Measurements from ENCODE around the gene PRKAR2B. TPM values are rescaled to one million over a fixed set of nuclear protein-coding genes. Genes with fewer than 3 reads are reported as not detected.
A peak's percentile ranks its signal among the peaks of the same experiment; 100 is the strongest.

Gene PRKAR2B
- total and polyA plus RNA-seq, 3 experiments from 2014 or later, result 0.93 to 1.2 (median 1.1) TPM

GRCh38 chr7:107147464-107148393 lies 103.2 kb downstream of the PRKAR2B start:
- CTCF ChIA-PET, result interaction anchor here (0.7 to 3.5 kb wide), 24 partner anchors 9 to 750 kb away, joined by 3 to 27 read pairs (median 4); partner anchors contain the start of genes CCDC71L and HBP1
- no peaks in the 10 kb centered on the region for H3K9me3 Mint-ChIP-seq
- peaks cover 0 to 4% of the 10 kb centered on the region in 2 donors for H3K27me3 Mint-ChIP-seq
- Histone ChIP-seq H3K4me3 (ENCODE audit: low read length) (no peak overlapping the region), H3K27ac (ENCODE audit: low read depth, low read length) (no peak overlapping the region), H3K9me3 (ENCODE audit: low read length) (no peaks in the 10 kb centered on the region), H3K4me1 (ENCODE audit: insufficient read depth, low read length) (no peaks in the 10 kb centered on the region), H3K36me3 (ENCODE audit: insufficient read depth, low read length) (no peaks in the 10 kb centered on the region), H3K27me3 (ENCODE audit: insufficient read depth, low read length, poor library complexity, severe bottlenecking) (no peaks in the 10 kb centered on the region)
- no peak overlapping the region for H3K4me3 Mint-ChIP-seq
- H3K27ac Mint-ChIP-seq, result no peak overlapping the region
- no peaks in the 10 kb centered on the region for H3K36me3 Mint-ChIP-seq
- DNase-seq, result peak in 3 of 5 donors; percentile 29 to 54 (median 39)
- H3K4me1 Mint-ChIP-seq, result peaks cover 0 to 11% (median 4%) of the 10 kb centered on the region in 3 donors
- POLR2A ChIA-PET, result interaction anchor here (2.3 kb wide), 1 partner anchor 20 kb away, joined by 21 read pairs; the partner anchor contains the start of gene HBP1

- H3K9me3 Mint-ChIP-seq, result no peaks in the 10 kb centered on the region
- ChIA-PET CTCF (interaction anchor here (1.1 to 3.5 kb wide), 11 partner anchors 8 to 595 kb away, joined by 3 to 27 read pairs (median 4); partner anchors contain the start of gene CBLL1), POLR2A (interaction anchor here (2.3 kb wide), 1 partner anchor 19 kb away, joined by 21 read pairs; the partner anchor contains the start of gene HBP1)
- no peak overlapping the region for H3K4me3 ChIP-seq (ENCODE audit: low read length)
- H3K36me3 ChIP-seq (ENCODE audit: insufficient read depth, low read length), result no peaks in the 10 kb centered on the region
- H3K27ac Mint-ChIP-seq, result no peak overlapping the region
- H3K27me3 ChIP-seq (ENCODE audit: insufficient read depth, low read length, poor library complexity, severe bottlenecking), result no peaks in the 10 kb centered on the region
- H3K4me1 ChIP-seq (ENCODE audit: insufficient read depth, low read length), result no peaks in the 10 kb centered on the region
- H3K4me3 Mint-ChIP-seq, result no peak overlapping the region
- H3K36me3 Mint-ChIP-seq, result no peaks in the 10 kb centered on the region
- no peak for DNase-seq
- peaks cover 0 to 11% (median 4%) of the 10 kb centered on the region in 3 donors for H3K4me1 Mint-ChIP-seq
- H3K9me3 ChIP-seq (ENCODE audit: low read length), result no peaks in the 10 kb centered on the region
- peaks cover 0 to 4% of the 10 kb centered on the region in 2 donors for H3K27me3 Mint-ChIP-seq
- no peak overlapping the region for H3K27ac ChIP-seq (ENCODE audit: low read depth, low read length)
These were observed 104.2 kb downstream of the PRKAR2B start for GRCh38 chr7:107148721-107149120.

GRCh38 chr7:107149863-107150262 lies 105.4 kb downstream of the PRKAR2B start:
- ChIA-PET POLR2A (interaction anchor here (0.6 to 1.5 kb wide), 2 partner anchors 19 to 53 kb away, joined by 3 to 11 read pairs; partner anchors contain the start of gene HBP1), CTCF (interaction anchor here (0.8 to 4.0 kb wide), 12 partner anchors 11 to 593 kb away, joined by 3 to 26 read pairs (median 4); partner anchors contain the start of genes CBLL1 and HBP1)
- H3K27ac Mint-ChIP-seq, result no peak overlapping the region
- no peak overlapping the region for H3K4me3 ChIP-seq (ENCODE audit: low read length)
- no peaks in the 10 kb centered on the region for H3K27me3 ChIP-seq (ENCODE audit: insufficient read depth, low read length, poor library complexity, severe bottlenecking)
- H3K9me3 Mint-ChIP-seq, result no peaks in the 10 kb centered on the region
- H3K4me1 Mint-ChIP-seq, result peaks cover 0 to 11% (median 4%) of the 10 kb centered on the region in 3 donors
- DNase-seq, result no peak
- H3K4me1 ChIP-seq (ENCODE audit: insufficient read depth, low read length), result no peaks in the 10 kb centered on the region
- H3K36me3 Mint-ChIP-seq, result no peaks in the 10 kb centered on the region
- no peaks in the 10 kb centered on the region for H3K36me3 ChIP-seq (ENCODE audit: insufficient read depth, low read length)
- no peak overlapping the region for H3K27ac ChIP-seq (ENCODE audit: low read depth, low read length)
- H3K9me3 ChIP-seq (ENCODE audit: low read length), result no peaks in the 10 kb centered on the region
- peaks cover 0 to 6% of the 10 kb centered on the region in 2 donors for H3K27me3 Mint-ChIP-seq
- no peak overlapping the region for H3K4me3 Mint-ChIP-seq

DNA sequence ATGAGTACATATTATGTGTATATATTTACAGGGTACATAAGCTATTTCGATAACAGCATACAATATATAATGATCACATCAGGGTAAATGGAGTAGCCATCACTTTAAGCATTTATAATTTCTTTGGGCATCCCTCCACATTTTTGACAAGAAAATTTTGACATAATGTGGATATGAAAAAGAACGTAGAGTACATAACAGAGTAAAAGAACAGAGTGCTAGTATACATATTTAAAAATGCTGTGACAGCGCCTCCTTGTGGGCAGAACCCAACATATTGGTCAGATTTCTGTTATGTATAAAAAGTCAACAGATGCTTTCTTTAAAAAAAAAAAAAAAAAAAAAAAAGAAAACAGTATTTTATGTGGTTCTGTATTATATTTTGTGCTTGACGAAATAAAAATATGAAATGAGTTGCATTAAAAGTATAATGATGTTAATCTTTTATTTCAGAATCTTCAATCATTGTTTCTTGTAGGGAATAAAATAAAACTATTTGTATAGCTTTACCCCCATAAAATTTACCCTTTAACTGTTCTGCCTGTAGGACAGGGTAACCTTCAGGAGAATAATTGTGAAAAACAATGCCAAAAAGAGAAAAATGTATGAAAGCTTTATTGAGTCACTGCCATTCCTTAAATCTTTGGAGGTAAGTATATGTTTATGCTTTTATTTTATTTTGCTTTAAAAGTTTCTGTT lies 106.0 kb downstream of the PRKAR2B start:
- ChIA-PET CTCF (interaction anchor here (0.7 to 4.0 kb wide), 12 partner anchors 12 to 593 kb away, joined by 3 to 26 read pairs (median 4); partner anchors contain the start of genes CBLL1 and HBP1), POLR2A (interaction anchor here (0.6 to 1.5 kb wide), 2 partner anchors 18 to 52 kb away, joined by 3 to 11 read pairs; partner anchors contain the start of gene HBP1)
- Histone ChIP-seq H3K4me1 (ENCODE audit: insufficient read depth, low read length) (no peaks in the 10 kb centered on the region), H3K27ac (ENCODE audit: low read depth, low read length) (no peak overlapping the region), H3K36me3 (ENCODE audit: insufficient read depth, low read length) (no peaks in the 10 kb centered on the region), H3K4me3 (ENCODE audit: low read length) (no peak overlapping the region), H3K9me3 (ENCODE audit: low read length) (no peaks in the 10 kb centered on the region), H3K27me3 (ENCODE audit: insufficient read depth, low read length, poor library complexity, severe bottlenecking) (no peaks in the 10 kb centered on the region)
- Mint-ChIP-seq H3K4me1 (peaks cover 0 to 11% (median 4%) of the 10 kb centered on the region in 3 donors), H3K36me3 (no peaks in the 10 kb centered on the region), H3K9me3 (no peaks in the 10 kb centered on the region), H3K27me3 (peaks cover 0 to 6% of the 10 kb centered on the region in 2 donors), H3K27ac (peak overlapping the region in 1 of 8 donors; percentile 22), H3K4me3 (no peak overlapping the region)
- DNase-seq, result peak; percentile 59 to 76 (median 68)

- POLR2A ChIA-PET, result interaction anchor here (0.8 to 0.9 kb wide), 2 partner anchors 16 to 17 kb away, joined by 3 to 5 read pairs; partner anchors contain the start of gene HBP1
These were observed 107.0 kb downstream of the PRKAR2B start for GRCh38 chr7:107151538-107151937.

GRCh38 chr7:107152011-107152410 lies 107.5 kb downstream of the PRKAR2B start:
- Mint-ChIP-seq H3K27ac (no peak overlapping the region), H3K4me3 (no peak overlapping the region), H3K9me3 (no peaks in the 10 kb centered on the region), H3K36me3 (no peaks in the 10 kb centered on the region), H3K27me3 (peaks cover 0 to 8% of the 10 kb centered on the region in 2 donors), H3K4me1 (peaks cover 0 to 11% (median 4%) of the 10 kb centered on the region in 3 donors)
- CTCF ChIA-PET, result interaction anchor here (0.9 to 4.0 kb wide), 5 partner anchors 10 to 359 kb away, joined by 3 to 26 read pairs (median 3); partner anchors contain the start of gene HBP1
- no peak for DNase-seq
- no peaks in the 10 kb centered on the region for H3K9me3 ChIP-seq (ENCODE audit: low read length)
- H3K4me1 ChIP-seq (ENCODE audit: insufficient read depth, low read length), result no peaks in the 10 kb centered on the region
- POLR2A ChIA-PET, result interaction anchor here (0.8 to 0.9 kb wide), 2 partner anchors 15 to 16 kb away, joined by 3 to 5 read pairs; partner anchors contain the start of gene HBP1
- no peak overlapping the region for H3K27ac ChIP-seq (ENCODE audit: low read depth, low read length)
- no peak overlapping the region for H3K4me3 ChIP-seq (ENCODE audit: low read length)
- H3K36me3 ChIP-seq (ENCODE audit: insufficient read depth, low read length), result no peaks in the 10 kb centered on the region
- no peaks in the 10 kb centered on the region for H3K27me3 ChIP-seq (ENCODE audit: insufficient read depth, low read length, poor library complexity, severe bottlenecking)

More at GRCh38 chr7:107151538-107151937, 107.0 kb downstream of the PRKAR2B start:
- no peaks in the 10 kb centered on the region for H3K27me3 ChIP-seq (ENCODE audit: insufficient read depth, low read length, poor library complexity, severe bottlenecking)
- H3K36me3 ChIP-seq (ENCODE audit: insufficient read depth, low read length), result no peaks in the 10 kb centered on the region
- H3K4me3 ChIP-seq (ENCODE audit: low read length), result no peak overlapping the region
- no peak overlapping the region for H3K27ac ChIP-seq (ENCODE audit: low read depth, low read length)
- Mint-ChIP-seq H3K4me3 (no peak overlapping the region), H3K4me1 (peaks cover 0 to 11% (median 4%) of the 10 kb centered on the region in 3 donors), H3K27ac (no peak overlapping the region), H3K9me3 (no peaks in the 10 kb centered on the region), H3K36me3 (no peaks in the 10 kb centered on the region), H3K27me3 (peaks cover 0 to 8% of the 10 kb centered on the region in 2 donors)
- CTCF ChIA-PET, result interaction anchor here (0.9 to 4.0 kb wide), 5 partner anchors 11 to 359 kb away, joined by 3 to 26 read pairs (median 3); partner anchors contain the start of gene HBP1
- DNase-seq, result no peak
- H3K9me3 ChIP-seq (ENCODE audit: low read length), result no peaks in the 10 kb centered on the region
- H3K4me1 ChIP-seq (ENCODE audit: insufficient read depth, low read length), result no peaks in the 10 kb centered on the region

GRCh38 chr7:107154826-107155225 lies 110.3 kb downstream of the PRKAR2B start:
- Mint-ChIP-seq H3K36me3 (no peaks in the 10 kb centered on the region), H3K4me3 (no peak overlapping the region)
- H3K36me3 ChIP-seq (ENCODE audit: insufficient read depth, low read length), result no peaks in the 10 kb centered on the region

More at GRCh38 chr7:107154826-107155225, 110.3 kb downstream of the PRKAR2B start:
- H3K27ac ChIP-seq (ENCODE audit: low read depth, low read length), result no peak overlapping the region
- H3K4me3 ChIP-seq (ENCODE audit: low read length), result no peak overlapping the region
- no peaks in the 10 kb centered on the region for H3K27me3 ChIP-seq (ENCODE audit: insufficient read depth, low read length, poor library complexity, severe bottlenecking)
- Mint-ChIP-seq H3K4me1 (peaks cover 0 to 3% (median 2%) of the 10 kb centered on the region in 3 donors), H3K9me3 (no peaks in the 10 kb centered on the region), H3K27ac (no peak overlapping the region), H3K27me3 (peaks cover 0 to 8% of the 10 kb centered on the region in 2 donors)
- H3K9me3 ChIP-seq (ENCODE audit: low read length), result no peaks in the 10 kb centered on the region
- DNase-seq, result no peak
- ChIA-PET CTCF (no interaction called here), POLR2A (interaction anchor here (0.6 kb wide), 1 partner anchor 14 kb away, joined by 3 read pairs; the partner anchor contains the start of gene HBP1)
- H3K4me1 ChIP-seq (ENCODE audit: insufficient read depth, low read length), result no peaks in the 10 kb centered on the region

Data from CD8-positive, alpha-beta memory T cell (primary cell).